Measurements from ENCODE around the gene OGFR.

Gene OGFR

GRCh38 chr20:62814060-62814708, 9.5 kb downstream of the OGFR start:
- DNase-seq = no peak

- no peak for DNase-seq
Measured at GRCh38 chr20:62814709-62815065, 10.1 kb downstream of the OGFR start.

DNA sequence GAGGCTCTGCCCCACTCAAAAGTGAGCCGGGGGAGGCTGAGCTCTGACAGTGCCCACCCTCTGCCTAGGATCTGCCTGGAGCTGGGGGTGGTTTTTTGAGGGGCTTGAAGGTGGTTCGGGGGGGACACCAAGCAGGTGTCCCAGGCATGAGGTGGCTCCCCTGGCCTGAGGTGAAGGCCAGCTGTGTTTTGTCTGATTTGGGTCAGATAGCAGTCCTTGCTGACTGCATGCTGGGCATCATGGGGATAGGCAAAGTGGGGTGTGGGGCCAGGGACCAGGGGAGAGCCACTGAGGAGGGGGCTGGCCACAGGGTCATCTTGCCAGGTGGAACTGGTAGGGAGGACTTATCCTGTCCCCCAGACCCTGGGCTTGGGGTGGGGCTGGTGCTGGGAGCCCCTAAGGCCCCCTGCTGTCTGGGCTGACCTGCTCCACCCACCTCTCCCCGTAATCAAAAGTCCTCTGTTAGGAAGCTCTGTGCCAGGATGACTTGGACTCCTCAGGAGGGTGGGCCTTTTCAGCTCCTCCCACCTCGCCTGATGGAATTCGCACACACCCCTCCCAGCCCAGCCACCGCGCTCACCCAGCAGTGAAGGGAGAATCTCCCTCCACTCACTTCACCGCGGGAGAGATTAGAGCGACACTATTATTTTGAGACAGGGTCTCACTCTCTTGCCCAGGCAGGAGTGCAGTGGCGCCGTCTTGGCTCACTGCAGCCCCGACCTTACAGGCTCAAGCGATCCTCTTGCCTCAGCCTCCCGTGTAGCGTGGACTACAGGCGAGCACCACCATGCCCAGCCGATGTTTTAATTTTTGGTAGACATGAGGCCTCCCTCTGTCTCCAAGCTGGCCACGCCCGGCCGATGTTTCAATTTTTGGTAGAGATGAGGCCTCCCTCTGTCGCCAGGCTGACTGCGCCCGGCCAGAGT, 10.7 kb downstream of the OGFR start:
- DNase-seq = no peak

GRCh38 chr20:62816031-62816883, 11.6 kb downstream of the OGFR start:
- peak in 6 of 58 donors; percentile 16 to 55 (median 29) for DNase-seq

DNA sequence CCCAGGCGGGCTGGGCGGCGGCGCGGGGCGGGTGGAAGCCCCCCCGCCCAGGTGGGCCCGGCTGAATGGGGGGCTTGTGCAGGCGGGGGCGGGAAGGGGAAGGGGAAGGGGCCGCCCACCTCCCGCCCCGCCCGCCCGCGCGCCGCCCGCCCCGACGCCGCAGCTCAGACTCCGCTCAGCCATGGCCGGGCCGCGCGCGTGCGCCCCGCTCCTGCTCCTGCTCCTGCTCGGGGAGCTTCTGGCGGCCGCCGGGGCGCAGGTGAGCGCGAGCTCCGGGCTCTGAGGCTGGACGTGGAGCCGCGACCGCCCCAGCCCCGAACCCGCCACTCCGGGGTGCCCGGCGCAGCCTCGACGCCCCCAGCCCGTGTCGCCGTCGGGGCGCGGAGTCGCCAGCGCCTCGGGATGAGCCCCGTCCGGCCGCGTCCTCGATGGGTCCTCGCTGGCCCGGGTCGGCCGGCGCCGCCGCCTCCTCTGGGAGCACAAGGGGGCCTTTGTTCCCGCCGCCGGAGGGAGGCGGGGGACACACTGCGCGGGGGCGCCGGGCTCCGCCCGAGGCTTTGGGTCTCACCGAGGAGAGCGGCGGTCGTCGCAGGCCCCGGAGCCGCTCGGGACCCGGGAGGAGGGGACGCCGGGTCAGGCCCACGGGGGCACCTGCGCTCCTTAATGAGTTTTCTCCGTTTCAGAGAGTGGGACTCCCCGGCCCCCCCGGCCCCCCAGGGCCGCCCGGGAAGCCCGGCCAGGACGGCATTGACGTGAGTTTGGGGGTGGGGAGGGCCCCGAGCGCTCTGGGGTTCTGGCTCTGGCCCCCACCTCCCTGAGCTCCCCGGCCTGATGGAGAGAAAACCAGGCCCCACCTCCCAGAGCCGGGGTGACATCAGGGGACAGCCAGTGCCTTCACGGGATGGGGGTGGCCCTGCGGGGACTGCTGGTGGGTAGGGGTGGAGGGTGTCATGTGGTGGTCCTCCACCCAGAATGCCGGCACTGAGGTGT, 12.5 kb downstream of the OGFR start, which contains the start of gene COL9A3:
TSS of gene COL9A3 (plus strand) at position 167 of the 990 bp plus-strand sequence. CDS start at position 182, 15 bp downstream.
- DNase-seq = peak in 36 of 58 donors; percentile 8 to 77 (median 53)

GRCh38 chr20:62817975-62818591, 13.4 kb downstream of the OGFR start:
- peak in 1 of 58 donors; percentile 31 for DNase-seq

DNA sequence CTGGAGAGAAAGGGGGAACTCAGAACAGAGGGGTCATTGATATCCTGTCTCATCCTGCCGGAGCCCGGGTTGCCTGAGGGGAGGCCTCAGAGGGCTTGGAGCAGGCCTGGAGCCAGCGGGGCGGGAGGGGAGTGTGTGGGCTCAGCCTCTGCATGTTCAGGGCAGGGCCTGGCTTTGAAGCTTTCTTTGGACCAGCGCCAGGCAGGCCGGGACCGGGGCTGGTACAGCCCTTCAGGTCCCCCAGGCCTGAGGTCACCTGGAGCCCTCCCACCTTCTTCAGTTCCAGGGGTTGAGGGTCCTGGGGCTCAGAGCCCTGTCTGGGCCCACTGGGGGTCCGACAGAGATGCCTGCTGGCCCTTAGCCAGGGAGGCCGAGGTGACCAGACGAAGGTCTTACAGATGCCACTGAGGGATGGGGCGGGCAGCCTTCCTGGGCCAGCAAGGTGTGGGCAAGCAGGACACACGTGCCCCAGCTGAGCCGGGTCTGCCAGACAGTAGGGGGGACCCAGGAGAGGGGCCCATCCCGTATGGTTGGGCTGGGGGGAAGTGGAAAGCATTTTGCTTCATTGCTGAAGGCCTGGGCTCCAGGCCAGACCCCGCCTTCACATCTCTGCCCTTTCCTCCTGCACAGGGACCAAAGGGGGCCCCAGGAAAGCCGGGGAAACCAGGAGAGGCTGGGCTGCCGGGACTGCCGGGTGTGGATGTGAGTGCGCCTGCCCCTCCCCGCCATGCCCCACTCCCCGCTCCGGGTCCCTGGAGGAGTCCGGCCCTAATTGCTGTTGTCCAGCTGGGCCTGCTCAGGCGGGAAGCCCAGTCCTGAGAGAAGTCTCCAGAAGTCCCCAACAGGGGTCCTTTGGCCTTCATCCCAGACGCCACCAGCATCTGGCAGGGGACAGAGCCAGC, 14.2 kb downstream of the OGFR start:
- DNase-seq = peak in 48 of 58 donors; percentile 30 to 88 (median 66)

DNA sequence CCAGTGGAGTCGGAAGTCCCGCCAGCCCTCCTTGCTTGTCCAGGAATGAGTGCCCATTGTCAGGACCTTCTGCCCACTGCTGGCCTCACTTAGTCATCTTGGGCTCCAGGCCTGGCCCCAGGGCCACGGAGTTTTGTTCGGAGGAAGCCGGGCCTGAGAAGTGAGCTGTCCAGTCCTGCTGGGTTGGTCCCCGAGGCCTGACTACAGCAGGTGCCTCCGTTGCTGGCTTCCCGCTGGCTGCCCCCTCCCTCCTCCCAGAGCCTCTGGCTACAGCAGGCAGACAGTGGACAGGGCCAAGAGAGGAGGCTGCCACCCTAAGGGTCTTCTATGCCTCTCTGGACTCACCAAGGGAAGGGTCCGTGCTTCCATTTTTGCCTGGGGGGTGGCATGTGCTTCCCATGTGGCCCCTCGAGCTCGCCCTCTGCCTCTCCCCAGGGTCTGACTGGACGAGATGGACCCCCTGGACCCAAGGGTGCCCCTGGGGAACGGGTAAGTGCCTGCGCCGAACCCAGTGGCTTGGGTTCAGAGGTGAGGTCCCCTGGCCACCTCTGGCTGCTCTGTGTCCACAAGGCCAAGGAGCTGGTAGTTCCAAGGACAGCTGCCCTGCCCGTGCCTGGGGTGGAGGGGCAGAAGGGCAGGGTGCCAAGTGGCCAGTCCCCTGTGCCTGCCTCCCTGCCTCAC, 15.0 kb downstream of the OGFR start:
- peak in 9 of 58 donors; percentile 33 to 68 (median 49) for DNase-seq

DNA sequence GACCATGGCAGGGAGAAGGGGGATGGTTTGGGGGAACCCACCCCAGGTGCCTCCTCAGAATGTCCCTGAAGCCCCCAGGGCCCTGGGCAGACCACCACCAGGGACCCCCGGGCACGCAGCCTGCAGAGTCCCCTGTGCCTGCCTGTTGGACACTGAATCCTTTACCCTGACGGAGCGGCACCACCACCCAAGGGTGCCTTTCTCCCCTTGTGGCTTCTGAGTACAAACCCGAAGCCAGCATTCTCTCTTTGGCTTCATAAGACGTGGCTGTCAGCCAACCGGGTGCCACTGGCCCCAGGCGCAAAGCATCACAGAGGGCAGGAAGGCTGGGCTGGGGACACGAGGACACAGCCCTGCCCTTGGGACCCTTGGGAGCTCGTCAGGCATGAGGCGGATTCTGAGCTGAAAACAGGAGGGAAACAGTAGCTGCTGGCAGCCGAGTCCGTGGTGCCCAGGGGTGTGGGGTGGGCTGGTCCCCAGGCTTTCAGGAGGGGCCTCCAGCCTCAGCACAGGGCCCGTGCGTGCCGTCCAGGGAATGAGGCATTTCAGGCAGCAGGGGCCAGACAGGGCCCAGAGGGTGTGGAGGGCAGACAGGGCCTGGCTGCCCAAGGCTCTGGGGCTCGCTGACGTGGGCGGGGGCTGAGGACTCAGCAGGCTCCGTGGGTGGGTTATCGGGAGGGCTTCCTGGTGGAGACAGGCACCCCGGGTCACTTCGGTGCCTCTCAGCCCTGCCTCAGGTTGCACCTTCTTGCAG, 15.8 kb downstream of the OGFR start:
- peak in 10 of 58 donors; percentile 22 to 39 (median 30) for DNase-seq

DNA sequence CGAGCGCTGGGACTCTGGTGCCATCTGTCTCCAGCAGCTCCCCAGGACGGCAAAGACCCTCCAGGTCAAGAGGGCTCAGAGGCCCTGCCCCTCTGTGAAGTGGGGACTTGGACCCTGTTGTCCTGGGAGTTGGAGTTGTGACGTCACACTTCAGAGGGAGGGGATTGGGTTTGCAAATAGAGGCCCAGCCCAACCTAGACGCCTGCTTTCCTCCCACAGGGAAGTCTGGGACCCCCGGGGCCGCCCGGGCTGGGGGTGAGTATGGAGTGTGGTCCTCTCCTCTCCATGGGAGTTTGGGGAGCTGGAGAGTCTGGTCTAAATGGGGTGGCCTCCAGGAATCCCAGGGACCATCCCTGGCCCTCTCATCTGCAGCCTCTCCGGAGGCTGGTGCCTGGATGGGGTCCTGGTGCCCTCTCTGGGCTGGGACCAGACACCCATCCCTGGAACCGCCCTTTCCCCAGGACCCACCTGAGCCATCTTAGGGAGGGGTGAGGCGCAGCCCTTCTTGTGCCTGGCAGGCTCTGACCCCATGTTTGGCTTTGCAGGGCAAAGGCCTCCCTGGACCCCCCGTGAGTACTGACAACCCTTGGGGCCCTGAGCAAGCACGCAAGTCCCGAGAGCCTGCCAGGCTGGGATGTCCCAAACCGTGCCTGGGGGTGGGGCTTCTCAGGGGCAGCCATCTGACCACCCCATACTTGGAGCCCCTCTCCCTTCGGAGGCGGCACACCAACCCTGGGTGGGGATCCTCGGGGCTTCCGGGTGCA, 16.5 kb downstream of the OGFR start:
- DNase-seq = no peak

- no peak for DNase-seq
Measured at GRCh38 chr20:62821726-62822210, 17.1 kb downstream of the OGFR start.

DNA sequence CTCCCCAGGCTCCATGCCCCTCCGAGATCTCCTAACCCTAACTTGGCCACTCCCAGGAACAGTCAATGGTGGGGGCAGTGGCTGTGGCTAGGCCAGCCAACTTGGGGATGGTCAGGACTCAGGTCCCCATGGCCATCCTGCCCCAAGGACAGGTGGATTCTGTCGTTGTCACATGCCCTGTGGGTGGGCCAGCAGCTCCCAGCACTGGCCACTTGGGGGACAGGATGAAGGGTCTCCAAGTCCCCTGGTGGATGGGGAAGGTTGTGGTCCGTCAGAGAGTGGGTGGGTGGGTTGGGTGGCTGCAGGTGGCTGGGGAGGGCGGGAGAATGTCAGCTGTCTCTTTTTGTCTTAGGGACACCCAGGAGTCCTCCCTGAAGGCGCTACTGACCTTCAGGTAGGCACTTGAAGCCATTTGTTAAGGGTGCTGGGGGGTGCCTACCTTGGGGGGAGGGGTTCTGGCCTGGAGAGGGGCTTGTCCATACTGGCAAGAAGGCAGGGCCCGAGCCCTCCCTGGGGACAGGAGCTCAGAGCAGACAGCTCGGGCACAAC, 17.7 kb downstream of the OGFR start:
- DNase-seq = no peak

- peak in 2 of 58 donors; percentile 9 to 17 for DNase-seq
Measured at GRCh38 chr20:62822788-62823651, 18.4 kb downstream of the OGFR start.

DNA sequence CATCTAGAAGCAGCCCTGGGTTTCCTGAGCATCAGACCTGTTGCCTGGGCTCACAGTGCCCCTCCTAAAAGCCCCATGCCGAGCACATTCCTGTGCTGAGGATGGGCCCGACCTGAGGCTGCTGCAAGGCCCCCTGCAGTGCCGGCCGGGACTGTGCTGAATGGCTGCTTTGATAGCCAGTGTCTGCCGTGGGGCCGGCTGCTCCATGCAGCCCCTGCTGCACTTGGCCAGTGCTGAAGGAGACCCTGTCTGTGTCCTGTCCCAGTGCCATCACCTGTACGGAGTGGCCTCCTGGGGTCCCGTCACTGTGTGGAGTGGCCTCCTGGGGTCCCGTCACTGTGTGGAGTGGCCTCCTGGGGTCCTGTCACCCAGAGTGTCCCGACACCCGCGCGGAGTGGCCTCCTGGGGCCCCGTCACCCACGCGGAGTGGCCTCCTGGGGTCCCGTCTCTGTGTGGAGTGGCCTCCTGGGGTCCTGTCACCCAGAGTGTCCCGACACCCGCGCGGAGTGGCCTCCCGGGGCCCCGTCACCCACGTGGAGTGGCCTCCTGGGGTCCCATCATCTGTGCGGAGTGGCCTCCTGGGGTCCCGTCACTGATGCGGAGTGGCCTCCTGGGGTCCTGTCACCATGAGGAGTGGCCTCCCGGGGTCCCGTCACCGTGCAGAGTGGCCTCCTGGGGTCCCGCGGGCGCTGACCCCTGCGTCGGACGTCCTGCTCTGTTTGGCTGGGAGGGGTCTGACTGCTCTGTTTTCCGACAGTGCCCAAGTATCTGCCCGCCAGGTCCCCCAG, 19.2 kb downstream of the OGFR start:
- no peak for DNase-seq
